Measurements from ENCODE around the gene PREX1.

PREX1 gene

GRCh38 chr20:48616481-48616880 lies 211.3 kb downstream of the PREX1 start:
- DNase-seq: no peak

- DNase-seq: no peak
Measured at GRCh38 chr20:48615871-48616270, 211.9 kb downstream of the PREX1 start.

GRCh38 chr20:48614593-48615274 lies 213.1 kb downstream of the PREX1 start:
- DNase-seq: no peak

- DNase-seq: no peak
Measured at GRCh38 chr20:48613926-48614325, 213.9 kb downstream of the PREX1 start.

GRCh38 chr20:48612335-48612734 lies 215.5 kb downstream of the PREX1 start:
- DNase-seq: no peak

GRCh38 chr20:48610996-48611395 lies 216.8 kb downstream of the PREX1 start:
- no peak for DNase-seq

- no peak for DNase-seq
Measured at GRCh38 chr20:48609491-48609978, 218.3 kb downstream of the PREX1 start.

- DNase-seq: no peak
Measured at GRCh38 chr20:48608756-48609155, 219.0 kb downstream of the PREX1 start.

GRCh38 chr20:48607544-48607865 lies 220.3 kb downstream of the PREX1 start:
- DNase-seq: no peak

- DNase-seq: no peak
Measured at GRCh38 chr20:48606841-48607543, 220.8 kb downstream of the PREX1 start.

- DNase-seq: no peak
Measured at GRCh38 chr20:48606172-48606840, 221.5 kb downstream of the PREX1 start.

- DNase-seq: no peak
Measured at GRCh38 chr20:48605364-48606171, 222.2 kb downstream of the PREX1 start.

GRCh38 chr20:48604936-48605335 lies 222.9 kb downstream of the PREX1 start:
- no peak for DNase-seq

GRCh38 chr20:48604426-48604825 lies 223.4 kb downstream of the PREX1 start:
- DNase-seq: no peak

- no peak for DNase-seq
Measured at GRCh38 chr20:48603819-48604405, 223.9 kb downstream of the PREX1 start.

- no peak for DNase-seq
Measured at GRCh38 chr20:48603116-48603818, 224.5 kb downstream of the PREX1 start.

GRCh38 chr20:48601798-48602197 lies 226.0 kb downstream of the PREX1 start:
- DNase-seq: no peak

GRCh38 chr20:48600470-48600945 lies 227.3 kb downstream of the PREX1 start:
- no peak for DNase-seq

GRCh38 chr20:48599748-48600469 lies 227.9 kb downstream of the PREX1 start:
- DNase-seq: no peak

GRCh38 chr20:48599106-48599747 lies 228.6 kb downstream of the PREX1 start:
- no peak for DNase-seq
